GM12865 (cell line): ENCODE data around the gene HIVEP2.

Experiments used
- DNase-seq: peaks from one replicate; pipeline ENCODE4 v3.0.0; 2010; ENCODE audit warnings: low read depth
- H3K4me3 ChIP-seq: 2 replicates; pipeline ENCODE4 v1.5.1; 2011; ENCODE audit warnings: mild to moderate bottlenecking, low read depth, low read length, control low read depth
- TF ChIP-seq, protein P1 (sequence below): IDR thresholded peaks from 2 replicates; pipeline ENCODE4 v1.5.1; 2011; ENCODE audit warnings: low read length, control low read depth, low read depth, inconsistent platforms; ENCODE audit not compliant: insufficient read depth; ENCODE audit errors: missing control alignments

The HIVEP2 gene

DNA sequence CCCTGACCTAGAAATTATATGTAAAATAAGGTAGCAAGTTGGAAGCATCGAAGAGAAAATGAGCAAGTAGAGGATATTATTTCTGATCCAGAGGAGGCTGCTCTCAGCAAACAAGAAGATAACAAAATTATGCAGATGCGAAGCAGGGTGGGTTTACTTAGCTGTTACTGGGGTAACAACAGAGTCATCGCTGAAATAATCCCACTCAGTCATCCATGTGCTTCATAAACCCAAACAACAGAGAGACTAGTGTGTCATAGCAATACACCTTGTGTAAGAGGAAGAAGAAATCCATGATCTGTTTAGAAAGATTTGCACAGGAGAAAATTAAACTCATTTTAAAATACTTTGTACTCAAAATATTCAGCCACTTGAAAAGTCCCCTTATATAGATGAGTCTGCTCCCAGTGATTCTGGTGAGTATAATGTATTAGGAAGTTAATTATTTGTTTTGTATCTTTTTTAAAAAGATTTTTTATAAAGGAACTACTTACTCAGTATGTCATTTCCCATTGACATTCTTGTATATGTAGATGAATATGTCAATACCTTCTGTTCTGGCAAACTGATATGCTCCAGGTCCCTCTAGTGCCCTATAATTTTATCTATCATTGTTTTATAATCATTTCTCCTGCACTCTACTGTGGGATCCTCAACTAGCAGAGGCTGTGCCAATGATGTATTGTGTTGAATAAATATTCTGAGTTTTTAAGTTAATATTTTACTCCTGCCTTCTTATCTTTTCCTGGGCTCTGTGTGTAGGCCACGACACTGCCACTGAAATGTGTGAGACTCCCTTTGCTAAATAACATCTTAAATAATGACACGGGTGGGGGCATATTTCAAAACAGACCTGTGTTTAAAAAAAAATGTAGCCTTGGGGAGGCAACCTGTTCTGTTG, 8.6 kb upstream of the HIVEP2 start:
- TF ChIP-seq, protein P1, sequence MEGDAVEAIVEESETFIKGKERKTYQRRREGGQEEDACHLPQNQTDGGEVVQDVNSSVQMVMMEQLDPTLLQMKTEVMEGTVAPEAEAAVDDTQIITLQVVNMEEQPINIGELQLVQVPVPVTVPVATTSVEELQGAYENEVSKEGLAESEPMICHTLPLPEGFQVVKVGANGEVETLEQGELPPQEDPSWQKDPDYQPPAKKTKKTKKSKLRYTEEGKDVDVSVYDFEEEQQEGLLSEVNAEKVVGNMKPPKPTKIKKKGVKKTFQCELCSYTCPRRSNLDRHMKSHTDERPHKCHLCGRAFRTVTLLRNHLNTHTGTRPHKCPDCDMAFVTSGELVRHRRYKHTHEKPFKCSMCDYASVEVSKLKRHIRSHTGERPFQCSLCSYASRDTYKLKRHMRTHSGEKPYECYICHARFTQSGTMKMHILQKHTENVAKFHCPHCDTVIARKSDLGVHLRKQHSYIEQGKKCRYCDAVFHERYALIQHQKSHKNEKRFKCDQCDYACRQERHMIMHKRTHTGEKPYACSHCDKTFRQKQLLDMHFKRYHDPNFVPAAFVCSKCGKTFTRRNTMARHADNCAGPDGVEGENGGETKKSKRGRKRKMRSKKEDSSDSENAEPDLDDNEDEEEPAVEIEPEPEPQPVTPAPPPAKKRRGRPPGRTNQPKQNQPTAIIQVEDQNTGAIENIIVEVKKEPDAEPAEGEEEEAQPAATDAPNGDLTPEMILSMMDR: no peak
- no peak for DNase-seq
- H3K4me3 ChIP-seq: no peak overlapping the region

DNA sequence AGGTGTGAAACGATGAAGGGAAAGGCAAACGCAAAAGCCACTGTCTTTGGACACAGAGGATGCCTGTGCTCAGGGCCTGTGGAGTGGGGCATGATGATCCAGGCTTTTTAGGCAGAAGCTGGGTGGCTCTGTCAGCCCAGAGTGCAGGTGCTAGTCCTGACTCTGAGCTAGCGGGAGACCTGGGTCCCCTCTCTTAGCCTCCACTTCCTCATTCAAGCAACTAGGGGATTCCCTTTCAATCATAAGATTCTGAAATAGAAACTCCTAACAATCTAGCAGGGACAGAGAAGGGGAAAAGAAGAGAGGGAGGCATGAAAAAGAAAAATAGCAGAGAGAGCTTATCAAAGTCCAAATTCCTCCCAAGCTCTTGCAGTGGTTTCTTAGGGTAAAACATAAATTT, 7.6 kb upstream of the HIVEP2 start:
- no peak overlapping the region for H3K4me3 ChIP-seq
- DNase-seq: peak; percentile 76
- TF ChIP-seq, protein P1: no peak

DNA sequence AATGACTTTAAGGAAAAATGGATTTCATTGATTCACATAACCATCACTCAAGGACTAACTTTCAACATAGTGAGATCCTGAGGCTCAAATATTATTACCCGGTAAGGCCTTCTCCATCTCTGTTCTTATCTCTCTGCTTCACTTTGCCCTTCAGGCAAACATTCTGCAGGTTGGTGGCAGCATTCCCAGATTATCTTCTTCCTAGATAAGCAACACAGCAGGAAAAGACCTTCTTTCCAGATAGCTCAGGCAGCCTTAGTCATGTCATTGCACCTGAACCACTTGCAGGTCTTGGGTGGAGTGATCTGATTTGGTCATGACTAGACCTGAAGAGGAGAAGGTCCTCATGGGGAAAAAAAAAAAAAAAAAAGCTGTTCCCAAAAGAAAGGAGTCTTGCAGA, 5.3 kb upstream of the HIVEP2 start:
- TF ChIP-seq, protein P1: no peak
- DNase-seq: no peak
- H3K4me3 ChIP-seq: no peak overlapping the region

DNA sequence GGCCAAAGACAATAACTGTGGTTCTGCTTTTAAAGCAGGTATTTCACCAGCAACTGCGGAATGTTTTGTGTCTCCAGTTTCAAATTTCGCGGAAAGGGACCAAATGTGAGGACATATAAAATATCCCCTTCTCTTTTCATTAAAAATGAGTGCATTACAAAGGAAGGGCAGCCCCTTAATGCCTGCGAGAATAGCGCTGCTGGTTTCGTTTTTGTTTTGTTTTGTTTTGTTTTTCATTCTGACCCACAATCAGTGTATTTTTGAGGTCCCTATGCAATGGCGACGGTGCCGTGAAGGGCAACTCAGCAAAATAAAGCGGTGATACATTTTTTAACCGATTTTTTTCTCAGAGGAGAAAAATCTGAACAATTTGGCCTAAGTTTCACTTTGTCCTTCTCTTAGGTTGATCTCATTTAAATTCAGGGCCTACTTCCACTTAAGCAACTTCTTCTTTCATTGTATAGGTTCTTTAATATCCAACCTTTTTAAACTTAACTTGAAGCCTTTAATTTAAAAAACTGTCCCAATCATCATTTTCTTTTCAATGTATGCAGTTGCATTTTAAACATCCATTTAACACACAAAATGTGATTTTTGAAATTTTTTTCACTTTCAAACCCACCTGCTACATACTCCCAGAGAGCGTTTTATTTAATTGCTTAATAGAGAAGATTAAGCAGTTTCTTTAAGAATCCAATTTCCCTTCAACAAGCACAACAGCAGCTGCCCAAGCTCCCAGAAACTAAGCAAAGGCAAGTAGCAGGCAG, 2.9 kb upstream of the HIVEP2 start:
- H3K4me3 ChIP-seq: peak overlapping the region; percentile 97
- TF ChIP-seq, protein P1: no peak
- DNase-seq: peak; percentile 83

DNA sequence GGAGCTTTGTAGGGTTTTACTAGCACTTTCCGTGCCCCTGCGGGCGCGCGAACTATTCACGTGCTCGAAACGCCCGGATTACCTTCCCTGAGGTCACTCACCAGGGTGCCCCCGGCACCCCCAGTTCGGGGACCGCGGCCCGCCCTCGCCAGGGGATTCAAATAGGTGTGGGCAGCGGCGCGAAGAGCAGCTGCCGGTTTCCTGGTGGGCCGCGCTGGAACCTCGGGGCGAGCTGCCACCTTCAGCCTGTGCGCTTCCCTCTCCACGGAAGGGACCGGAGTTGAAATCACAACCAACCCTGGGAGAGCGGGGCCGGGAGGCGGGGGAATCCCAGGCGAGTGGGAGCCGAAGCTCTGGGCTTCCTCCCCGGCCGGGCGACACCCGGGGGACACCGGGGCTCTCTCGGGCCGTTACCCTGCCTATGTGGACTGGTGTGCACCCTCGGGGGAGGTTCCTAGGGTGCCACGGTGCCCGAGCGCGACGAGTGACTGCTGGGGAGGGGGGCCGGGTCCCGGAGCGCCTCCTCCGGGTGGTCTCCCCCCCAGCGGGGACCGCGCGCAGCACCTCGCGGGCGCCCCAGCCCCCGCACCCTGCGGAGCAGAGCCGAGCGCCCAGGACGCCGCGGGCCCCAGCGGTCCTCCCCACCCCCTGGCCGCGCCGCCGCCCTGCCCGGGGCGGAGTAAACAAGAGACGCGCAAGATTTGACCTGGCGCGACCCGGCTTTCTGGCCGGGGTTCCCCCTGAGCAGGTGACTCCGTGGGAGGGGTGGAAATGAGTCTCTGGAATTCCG, 2.1 kb upstream of the HIVEP2 start:
- H3K4me3 ChIP-seq: peak overlapping the region; percentile 97
- peak; percentile 90 for DNase-seq
- TF ChIP-seq, protein P1: no peak

DNA sequence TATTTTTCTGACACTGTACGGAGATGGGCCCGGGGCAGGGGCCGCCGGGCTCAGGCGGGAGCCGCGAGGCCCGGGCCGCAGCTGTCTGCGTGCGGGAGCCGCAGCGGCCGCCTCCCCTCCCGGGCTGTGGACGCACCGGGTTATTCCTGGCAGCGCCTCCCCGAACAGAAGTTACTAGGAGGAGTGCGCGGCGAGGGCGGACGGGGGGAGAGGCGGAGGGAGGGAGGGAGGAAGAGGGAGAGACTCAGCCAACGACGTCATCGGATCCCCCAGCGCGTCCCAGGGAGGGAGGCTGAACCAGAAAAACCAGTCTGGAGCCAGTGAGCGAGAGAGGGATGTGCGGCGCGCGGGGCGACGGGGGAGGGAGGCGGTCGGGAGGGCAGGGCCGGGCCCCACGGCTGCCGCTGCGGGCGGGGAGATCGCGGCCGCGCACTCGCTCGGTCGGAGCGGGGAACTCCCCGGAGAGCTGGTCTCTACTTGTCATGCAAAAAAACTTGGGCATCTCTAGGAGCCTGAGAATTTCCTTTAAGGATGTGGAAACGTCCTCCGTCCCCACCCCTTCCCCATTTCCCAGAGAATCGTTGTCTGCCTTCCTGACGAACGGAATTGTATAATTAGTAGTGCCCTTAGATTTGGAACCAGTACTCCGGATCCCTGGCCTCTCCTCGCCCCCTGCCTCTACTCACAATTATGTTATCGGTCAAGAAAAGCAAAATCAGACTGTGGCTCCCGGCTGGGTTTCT, 1.4 kb upstream of the HIVEP2 start:
- TF ChIP-seq, protein P1: no peak
- peak; percentile 91 for DNase-seq
- H3K4me3 ChIP-seq: peak overlapping the region; percentile 97
